HUES64 (cell line): ENCODE measurements around the gene TMEM184B.

ENCODE experiments used
- H3K27ac ChIP-seq: 2 replicates; pipeline ENCODE4 v1.7.0; 2013; ENCODE audit warnings: low read depth, low read length, inconsistent platforms
- H3K27me3 ChIP-seq: 2 replicates; pipeline ENCODE4 v1.6.1; 2013; ENCODE audit warnings: mild to moderate bottlenecking, low read length; ENCODE audit not compliant: insufficient read depth
- H3K36me3 ChIP-seq: 2 replicates; pipeline ENCODE4 v1.6.1; 2013; ENCODE audit warnings: mild to moderate bottlenecking, low read length; ENCODE audit not compliant: insufficient read depth
- H3K4me1 ChIP-seq: 2 replicates; pipeline ENCODE4 v1.6.1; 2013; ENCODE audit warnings: mild to moderate bottlenecking, low read length, moderate library complexity; ENCODE audit not compliant: insufficient read depth
- H3K4me3 ChIP-seq: 2 replicates; pipeline ENCODE4 v1.5.1; 2013; ENCODE audit warnings: mild to moderate bottlenecking, low read length, moderate library complexity
- H3K9ac ChIP-seq: 2 replicates; pipeline ENCODE4 v1.6.1; 2013; ENCODE audit warnings: mild to moderate bottlenecking, low read depth, low read length
- H3K9me3 ChIP-seq: 2 replicates; pipeline ENCODE4 v1.6.1; 2013; ENCODE audit warnings: low read depth, low read length; ENCODE audit not compliant: insufficient read depth
- WGBS: fragments of 150-250, 120-280 bp; methylation state at CpG from one replicate; pipeline ENCODE4 v1.1.7; 2013; ENCODE audit warnings: missing lambda C conversion rate; 5-methylcytosine and 5-hydroxymethylcytosine counted together

TMEM184B gene

GRCh38 chr22:38220163-38220562 is 52.6 kb downstream of the TMEM184B start:
- Histone ChIP-seq H3K27ac (no peak overlapping the region), H3K36me3 (peaks cover 9% of the 10 kb centered on the region), H3K4me3 (no peak overlapping the region), H3K9ac (no peak overlapping the region), H3K27me3 (no peaks in the 10 kb centered on the region), H3K9me3 (no peaks in the 10 kb centered on the region), H3K4me1 (peaks cover 17% of the 10 kb centered on the region)
- 85% methylated on average over 8 of the region's 8 CpGs for WGBS

DNA sequence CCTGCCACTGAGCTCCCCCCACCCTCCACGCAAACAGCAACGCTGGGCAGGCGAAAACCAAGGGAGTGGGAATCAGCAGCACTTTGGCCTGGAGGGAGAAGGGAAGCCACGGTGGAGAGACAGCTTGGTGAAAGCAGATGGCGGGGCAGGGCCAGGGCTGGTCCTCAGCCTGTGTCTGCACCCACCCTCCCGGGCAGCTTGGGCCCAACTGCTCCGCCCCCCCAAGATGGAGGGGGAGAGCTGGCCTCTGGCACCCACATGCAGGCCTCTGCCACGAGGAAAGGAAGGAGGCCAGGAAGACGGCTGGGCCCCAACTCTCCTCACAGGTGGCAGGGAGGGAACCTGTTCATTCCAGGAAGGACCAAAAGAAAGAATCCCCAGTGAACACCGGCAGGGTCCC is 53.2 kb downstream of the TMEM184B start:
- Histone ChIP-seq H3K4me3 (no peak overlapping the region), H3K9ac (no peak overlapping the region), H3K27ac (peak overlapping the region; percentile 26; the same call in 1 of the 2 replicates), H3K36me3 (peaks cover 4% of the 10 kb centered on the region; the same call in 1 of the 2 replicates), H3K27me3 (no peaks in the 10 kb centered on the region), H3K4me1 (peaks cover 20% of the 10 kb centered on the region), H3K9me3 (no peaks in the 10 kb centered on the region)
- WGBS, result 85% methylated on average over 9 of the region's 10 CpGs

DNA sequence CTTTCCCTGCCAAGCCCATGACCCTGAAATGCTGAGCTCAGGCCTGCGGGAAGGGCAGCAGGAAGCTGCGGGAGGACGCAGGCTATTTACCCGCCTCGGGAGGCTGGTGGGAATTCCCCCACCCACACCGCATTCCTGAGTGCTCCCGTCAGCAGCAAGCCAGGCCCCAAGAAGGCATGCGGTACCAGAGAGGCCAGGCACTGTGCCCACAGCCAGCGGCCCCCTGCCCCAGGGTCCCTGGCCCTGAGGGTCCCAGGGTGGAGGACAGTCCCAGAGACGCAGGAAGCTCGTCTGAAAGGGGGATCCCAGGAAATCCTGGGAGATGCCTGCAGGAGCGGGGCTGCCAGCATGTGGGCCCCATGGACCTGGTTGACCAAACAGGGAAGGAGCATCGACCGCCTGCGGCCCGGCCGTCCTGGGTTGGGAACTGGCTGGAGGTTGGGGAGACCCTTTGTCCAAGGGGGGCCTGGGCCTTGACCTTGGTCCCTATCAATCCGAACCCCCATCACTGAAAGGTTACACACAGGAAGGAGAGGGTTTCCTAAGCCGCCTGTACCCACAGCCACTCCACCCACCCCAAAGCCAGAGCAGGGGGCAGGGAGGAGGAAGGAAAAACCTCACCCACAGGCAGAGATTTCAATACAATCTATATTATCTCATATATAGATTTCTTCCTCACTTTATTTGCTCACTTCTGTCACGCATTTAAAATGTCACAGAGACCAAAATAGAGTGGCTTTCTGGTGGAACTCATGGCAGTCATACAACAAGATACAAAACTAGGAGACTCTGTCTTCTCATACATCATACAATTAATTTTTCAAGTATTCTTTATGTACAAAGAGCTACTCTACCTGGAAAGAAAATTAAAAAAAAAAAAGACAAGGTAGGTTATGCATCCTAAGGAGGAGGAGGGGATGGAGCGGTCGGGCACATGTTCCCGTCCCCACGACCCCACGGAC is 53.9 kb downstream of the TMEM184B start:
- Histone ChIP-seq H3K36me3 (no peaks in the 10 kb centered on the region; the same call in 1 of the 2 replicates), H3K27me3 (peaks cover 4% of the 10 kb centered on the region), H3K27ac (peak overlapping the region; percentile 86), H3K9me3 (no peaks in the 10 kb centered on the region), H3K9ac (peak overlapping the region; percentile 43), H3K4me1 (peaks cover 20% of the 10 kb centered on the region), H3K4me3 (no peak overlapping the region)
- WGBS, result 54% methylated on average over 23 of the region's 25 CpGs

DNA sequence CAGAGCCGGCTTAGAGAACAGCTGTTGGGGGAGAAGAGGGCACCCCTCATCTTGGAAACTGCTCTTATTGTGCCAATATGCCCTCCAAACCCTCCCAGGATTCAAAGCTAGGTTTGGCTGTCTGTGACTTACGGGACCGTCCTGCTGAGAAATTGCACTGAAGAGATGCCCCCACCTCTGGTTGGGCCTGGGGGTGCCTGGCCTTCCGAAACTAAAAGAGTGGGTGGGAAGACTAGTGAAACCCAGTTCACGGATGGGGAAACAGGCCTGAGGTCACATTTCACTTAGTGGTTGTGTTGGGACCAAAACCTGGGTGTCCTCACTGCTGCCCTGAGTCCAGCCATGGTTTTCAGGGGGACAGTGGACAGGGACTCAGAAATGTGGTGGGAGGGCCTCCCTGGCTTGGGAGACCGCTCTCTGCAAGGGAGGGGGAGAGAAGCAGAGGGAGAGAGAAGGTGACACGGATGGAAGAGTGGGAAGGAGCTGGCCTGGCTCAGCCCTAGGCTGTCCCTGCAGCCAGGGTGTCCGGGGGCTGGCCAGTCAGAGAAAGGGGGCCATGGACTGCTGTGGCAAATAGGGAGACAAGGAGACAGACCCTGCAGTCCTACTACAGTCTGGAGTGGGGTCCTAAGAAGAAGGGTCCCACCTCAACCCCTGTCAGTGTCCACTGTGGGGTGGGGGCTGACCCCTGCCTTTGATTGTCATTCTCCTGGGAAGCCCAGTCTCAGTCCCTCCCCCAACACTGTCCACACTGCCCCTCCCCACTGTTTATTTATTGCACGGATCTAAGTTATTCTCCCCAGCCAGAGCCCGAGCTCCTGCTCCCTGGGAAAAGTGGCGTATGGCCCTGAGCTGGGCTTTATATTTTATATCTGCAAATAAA is 57.4 kb downstream of the TMEM184B start:
- H3K9ac ChIP-seq, result no peak overlapping the region
- no peaks in the 10 kb centered on the region for H3K9me3 ChIP-seq
- peaks cover 8% of the 10 kb centered on the region for H3K27me3 ChIP-seq
- peaks cover 20% of the 10 kb centered on the region for H3K4me1 ChIP-seq
- no peak overlapping the region for H3K27ac ChIP-seq
- no peaks in the 10 kb centered on the region for H3K36me3 ChIP-seq
- 79% methylated on average over 10 of the region's 11 CpGs for WGBS
- H3K4me3 ChIP-seq, result peak overlapping the region; percentile 8; the same call in 1 of the 2 replicates

DNA sequence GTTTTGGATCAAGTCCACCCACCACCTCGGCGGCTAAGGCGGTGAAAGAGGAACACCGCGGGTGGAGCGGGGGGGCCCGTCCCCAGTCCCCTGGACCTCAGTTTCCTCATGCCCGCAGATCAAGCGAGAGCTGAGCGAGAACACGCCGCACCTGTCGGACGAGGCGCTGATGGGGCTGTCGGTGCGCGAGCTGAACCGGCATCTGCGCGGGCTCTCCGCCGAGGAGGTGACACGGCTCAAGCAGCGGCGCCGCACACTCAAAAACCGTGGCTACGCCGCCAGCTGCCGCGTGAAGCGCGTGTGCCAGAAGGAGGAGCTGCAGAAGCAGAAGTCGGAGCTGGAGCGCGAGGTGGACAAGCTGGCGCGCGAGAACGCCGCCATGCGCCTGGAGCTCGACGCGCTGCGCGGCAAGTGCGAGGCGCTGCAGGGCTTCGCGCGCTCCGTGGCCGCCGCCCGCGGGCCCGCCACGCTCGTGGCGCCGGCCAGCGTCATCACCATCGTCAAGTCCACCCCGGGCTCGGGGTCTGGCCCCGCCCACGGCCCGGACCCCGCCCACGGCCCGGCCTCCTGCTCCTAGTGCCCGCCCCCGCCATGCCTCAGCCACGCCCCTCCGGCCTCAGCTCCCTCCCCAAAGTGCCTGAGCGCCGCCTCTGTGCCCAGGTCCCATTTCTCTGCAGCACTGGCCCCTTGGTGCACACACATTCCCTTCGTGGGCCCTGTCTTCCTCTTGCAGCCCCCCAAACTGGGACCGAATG is 58.3 kb downstream of the TMEM184B start:
- H3K27ac ChIP-seq, result no peak overlapping the region
- H3K4me1 ChIP-seq, result peaks cover 20% of the 10 kb centered on the region
- no peaks in the 10 kb centered on the region for H3K36me3 ChIP-seq
- H3K4me3 ChIP-seq, result peak overlapping the region; percentile 52
- H3K9me3 ChIP-seq, result no peaks in the 10 kb centered on the region
- 52% methylated on average over 81 of the region's 81 CpGs for WGBS
- H3K27me3 ChIP-seq, result peaks cover 8% of the 10 kb centered on the region
- H3K9ac ChIP-seq, result peak overlapping the region; percentile 20; the same call in 1 of the 2 replicates

DNA sequence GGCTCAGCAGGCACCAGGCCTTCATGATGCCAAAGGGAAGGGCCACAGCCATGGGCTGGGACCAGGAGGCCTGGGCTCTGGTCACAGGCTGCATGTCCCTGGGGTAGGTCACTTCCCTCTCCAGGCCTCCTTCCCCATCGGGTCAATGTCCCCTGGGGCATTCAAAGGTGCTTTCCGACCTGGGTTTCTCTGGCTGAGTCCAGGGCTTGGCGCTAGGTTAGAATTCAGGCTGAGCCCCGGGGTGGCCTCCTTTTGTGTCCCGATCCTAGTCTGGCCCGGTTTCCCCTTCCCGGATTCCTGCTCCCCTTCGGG is 58.9 kb downstream of the TMEM184B start:
- Histone ChIP-seq H3K27ac (no peak overlapping the region), H3K4me3 (peak overlapping the region; percentile 52; the same call in 1 of the 2 replicates), H3K9ac (0 out of 2 replicates have a peak overlapping the region, but pooled peaks have one; percentile 20), H3K9me3 (no peaks in the 10 kb centered on the region), H3K27me3 (peaks cover 8% of the 10 kb centered on the region), H3K36me3 (no peaks in the 10 kb centered on the region), H3K4me1 (peaks cover 15% of the 10 kb centered on the region)
- 78% methylated on average over 8 of the region's 8 CpGs for WGBS

DNA sequence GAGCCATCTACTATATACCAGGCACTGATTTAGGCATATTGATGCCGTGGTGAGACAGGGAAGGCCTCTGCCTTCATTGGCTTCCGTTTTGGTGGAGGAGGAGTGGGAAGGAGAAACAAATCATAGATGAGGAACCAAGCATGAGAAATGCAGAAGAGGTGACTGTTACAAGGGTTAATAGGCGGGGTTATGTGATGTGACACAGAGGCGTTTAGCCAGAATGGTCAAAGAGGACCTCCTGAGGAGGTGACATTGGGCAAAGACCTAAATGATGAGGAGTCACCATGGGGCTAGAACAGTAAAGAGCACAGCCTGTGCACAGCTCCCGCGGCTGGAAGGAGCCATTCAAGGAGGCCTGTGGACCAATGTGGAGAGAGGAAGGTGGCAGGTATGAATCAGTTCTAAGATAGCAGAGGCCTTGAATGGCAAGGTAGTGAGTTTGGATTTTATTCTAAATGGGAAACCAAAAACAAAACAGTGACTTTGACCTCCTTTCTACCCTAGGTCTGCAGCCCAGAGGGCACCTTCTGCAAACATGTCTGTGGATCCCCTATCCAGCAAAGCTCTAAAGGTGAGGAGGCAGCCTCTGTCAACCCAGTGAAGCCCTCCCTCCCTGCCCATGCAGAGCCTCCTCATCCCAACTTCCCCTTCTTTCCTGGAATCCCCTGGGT is 59.4 kb downstream of the TMEM184B start:
- Histone ChIP-seq H3K4me3 (no peak overlapping the region), H3K9ac (no peak overlapping the region), H3K9me3 (no peaks in the 10 kb centered on the region), H3K27ac (no peak overlapping the region), H3K36me3 (no peaks in the 10 kb centered on the region), H3K27me3 (peaks cover 8% of the 10 kb centered on the region), H3K4me1 (peaks cover 10% of the 10 kb centered on the region)
- WGBS, result 86% methylated on average over 6 of the region's 6 CpGs

- Histone ChIP-seq H3K27me3 (peaks cover 8% of the 10 kb centered on the region), H3K27ac (no peak overlapping the region), H3K4me1 (peaks cover 3% of the 10 kb centered on the region; the same call in 1 of the 2 replicates), H3K4me3 (no peak overlapping the region), H3K36me3 (no peaks in the 10 kb centered on the region), H3K9me3 (no peaks in the 10 kb centered on the region), H3K9ac (no peak overlapping the region)
- 84% methylated on average over 1 of the region's 2 CpGs for WGBS
Observed at GRCh38 chr22:38212442-38212841, 60.4 kb downstream of the TMEM184B start.

- Histone ChIP-seq H3K36me3 (no peaks in the 10 kb centered on the region), H3K9ac (no peak overlapping the region), H3K9me3 (no peaks in the 10 kb centered on the region), H3K4me1 (peaks cover 3% of the 10 kb centered on the region; the same call in 1 of the 2 replicates), H3K4me3 (no peak overlapping the region), H3K27ac (no peak overlapping the region), H3K27me3 (peaks cover 8% of the 10 kb centered on the region)
- 94% methylated on average over 7 of the region's 7 CpGs for WGBS
Observed at GRCh38 chr22:38211556-38211955, 61.3 kb downstream of the TMEM184B start.

- Histone ChIP-seq H3K9me3 (no peaks in the 10 kb centered on the region), H3K4me1 (peaks cover 3% of the 10 kb centered on the region; the same call in 1 of the 2 replicates), H3K4me3 (no peak overlapping the region), H3K27ac (no peak overlapping the region), H3K9ac (no peak overlapping the region), H3K36me3 (no peaks in the 10 kb centered on the region), H3K27me3 (peaks cover 5% of the 10 kb centered on the region)
- WGBS, result 90% methylated on average over 5 of the region's 6 CpGs
Observed at GRCh38 chr22:38208551-38208968, 64.2 kb downstream of the TMEM184B start.
